Activated T-cell treated with anti-CD3 and anti-CD28 coated beads, Interleukin-2, amount 50 U/mL, for 4 hours (primary cell): ENCODE results near the gene MRPL43. TPM values are rescaled to one million over a fixed set of nuclear protein-coding genes. Genes with fewer than 3 reads are reported as not detected.

Experiments
- ATAC-seq, 2 donors: fragments of 200-7000 bp; cut with Tn5 transposase; one replicate each; pipeline ENCODE4 v1.10.0; 2021
- DNase-seq: peaks from one replicate; pipeline ENCODE4 v3.0.0-alpha.2; 2020
- H3K27me3 Mint-ChIP-seq: one replicate; pipeline ENCODE4 v1.8.0; 2021; ENCODE audit warnings: low read depth, mixed read lengths
- H3K36me3 Mint-ChIP-seq: one replicate; pipeline ENCODE4 v1.8.0; 2022; ENCODE audit warnings: mixed read lengths; ENCODE audit not compliant: insufficient read depth
- H3K4me1 Mint-ChIP-seq: one replicate; pipeline ENCODE4 v1.8.0; 2021; ENCODE audit warnings: low read depth, mixed read lengths
- H3K4me3 Mint-ChIP-seq: one replicate; pipeline ENCODE4 v1.8.0; 2021; ENCODE audit warnings: mild to moderate bottlenecking, moderate library complexity, mixed read lengths
- H3K9me3 Mint-ChIP-seq: one replicate; pipeline ENCODE4 v1.8.0; 2021; ENCODE audit warnings: mixed read lengths
- total RNA-seq, 3 donors: library from RNA; stranded (reverse); gene quantifications; one replicate each; pipeline ENCODE4 v1.2.1, GENCODE V29; 2021

Gene MRPL43
- total RNA-seq, 3 donors from 2014 or later = 68.8 to 76.3 (median 69.3) TPM

DNA sequence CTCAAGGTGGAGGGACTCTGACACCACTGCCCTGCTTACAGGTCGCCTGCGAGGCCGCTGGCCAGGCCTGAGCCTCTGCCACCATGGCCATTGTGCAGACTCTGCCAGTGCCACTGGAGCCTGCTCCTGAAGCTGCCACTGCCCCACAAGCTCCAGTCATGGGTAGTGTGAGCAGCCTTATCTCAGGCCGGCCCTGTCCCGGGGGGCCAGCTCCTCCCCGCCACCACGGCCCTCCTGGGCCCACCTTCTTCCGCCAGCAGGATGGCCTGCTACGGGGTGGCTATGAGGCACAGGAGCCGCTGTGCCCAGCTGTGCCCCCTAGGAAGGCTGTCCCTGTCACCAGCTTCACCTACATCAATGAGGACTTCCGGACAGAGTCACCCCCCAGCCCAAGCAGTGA is 15.2 kb upstream of the MRPL43 start:
- Mint-ChIP-seq H3K27me3 (no peaks in the 10 kb centered on the region), H3K36me3 (peaks cover 7% of the 10 kb centered on the region), H3K4me3 (no peak overlapping the region), H3K4me1 (peaks cover 21% of the 10 kb centered on the region), H3K9me3 (no peaks in the 10 kb centered on the region)
- DNase-seq = no peak
- no peak for ATAC-seq

DNA sequence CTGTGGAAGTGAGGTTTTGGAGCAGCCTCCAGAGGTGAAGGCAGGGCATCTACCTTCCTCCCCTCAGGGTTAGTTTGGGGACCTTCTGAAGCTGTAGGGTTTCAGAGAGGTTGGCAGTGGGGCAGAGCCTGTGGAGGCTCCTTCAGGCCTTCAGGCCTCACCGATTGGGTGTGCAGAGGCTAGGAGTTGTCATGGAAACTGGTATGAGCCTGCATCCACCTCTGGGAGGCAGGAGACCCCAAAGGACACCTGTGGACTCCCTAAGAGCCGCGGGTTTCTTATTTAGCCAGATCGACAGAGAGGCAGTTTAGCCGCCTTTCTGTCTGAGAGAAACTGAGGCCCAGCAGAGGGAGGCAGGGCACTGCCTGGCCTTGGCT is 14.3 kb upstream of the MRPL43 start:
- no peak overlapping the region for H3K4me3 Mint-ChIP-seq
- H3K4me1 Mint-ChIP-seq = peaks cover 23% of the 10 kb centered on the region
- no peaks in the 10 kb centered on the region for H3K27me3 Mint-ChIP-seq
- H3K9me3 Mint-ChIP-seq = no peaks in the 10 kb centered on the region
- ATAC-seq (no peak), DNase-seq (no peak)
- peaks cover 7% of the 10 kb centered on the region for H3K36me3 Mint-ChIP-seq

DNA sequence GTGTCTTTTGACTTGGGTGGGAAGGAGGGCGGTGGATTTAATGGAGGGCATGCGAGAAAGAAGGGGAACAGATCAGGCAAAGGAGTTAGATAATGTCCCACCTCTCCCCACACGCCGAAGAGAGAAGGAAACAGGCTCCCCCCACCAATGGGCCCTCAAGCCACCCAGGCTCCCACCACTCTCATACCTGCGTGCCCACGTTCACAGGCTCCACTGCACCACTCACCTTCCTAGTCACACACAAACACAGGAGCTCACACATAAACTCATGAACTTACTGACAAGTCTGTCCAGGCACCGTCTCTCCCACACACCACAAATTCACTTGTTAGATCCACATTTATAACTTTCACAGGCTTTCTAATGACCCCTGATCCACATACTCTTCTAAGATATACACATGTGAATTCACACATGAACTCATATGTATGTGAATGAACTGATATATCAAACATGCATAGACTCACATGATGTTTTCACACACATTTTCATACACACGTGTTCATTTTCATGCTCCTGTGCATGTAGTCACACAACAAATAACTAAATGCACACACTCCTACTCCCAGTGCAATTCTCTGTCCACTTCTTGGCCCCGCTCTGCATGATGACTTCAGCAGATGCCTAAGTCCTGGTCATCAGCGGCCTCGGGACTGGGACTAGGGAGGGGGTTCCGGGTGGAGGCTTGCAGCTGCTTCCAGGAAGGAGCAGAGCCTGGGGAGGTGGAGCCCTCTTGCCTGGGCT is 13.8 kb upstream of the MRPL43 start:
- H3K9me3 Mint-ChIP-seq = no peaks in the 10 kb centered on the region
- peaks cover 4% of the 10 kb centered on the region for H3K36me3 Mint-ChIP-seq
- ATAC-seq (no peak), DNase-seq (no peak)
- H3K4me3 Mint-ChIP-seq = peak overlapping the region; percentile 81
- peaks cover 29% of the 10 kb centered on the region for H3K4me1 Mint-ChIP-seq
- no peaks in the 10 kb centered on the region for H3K27me3 Mint-ChIP-seq

DNA sequence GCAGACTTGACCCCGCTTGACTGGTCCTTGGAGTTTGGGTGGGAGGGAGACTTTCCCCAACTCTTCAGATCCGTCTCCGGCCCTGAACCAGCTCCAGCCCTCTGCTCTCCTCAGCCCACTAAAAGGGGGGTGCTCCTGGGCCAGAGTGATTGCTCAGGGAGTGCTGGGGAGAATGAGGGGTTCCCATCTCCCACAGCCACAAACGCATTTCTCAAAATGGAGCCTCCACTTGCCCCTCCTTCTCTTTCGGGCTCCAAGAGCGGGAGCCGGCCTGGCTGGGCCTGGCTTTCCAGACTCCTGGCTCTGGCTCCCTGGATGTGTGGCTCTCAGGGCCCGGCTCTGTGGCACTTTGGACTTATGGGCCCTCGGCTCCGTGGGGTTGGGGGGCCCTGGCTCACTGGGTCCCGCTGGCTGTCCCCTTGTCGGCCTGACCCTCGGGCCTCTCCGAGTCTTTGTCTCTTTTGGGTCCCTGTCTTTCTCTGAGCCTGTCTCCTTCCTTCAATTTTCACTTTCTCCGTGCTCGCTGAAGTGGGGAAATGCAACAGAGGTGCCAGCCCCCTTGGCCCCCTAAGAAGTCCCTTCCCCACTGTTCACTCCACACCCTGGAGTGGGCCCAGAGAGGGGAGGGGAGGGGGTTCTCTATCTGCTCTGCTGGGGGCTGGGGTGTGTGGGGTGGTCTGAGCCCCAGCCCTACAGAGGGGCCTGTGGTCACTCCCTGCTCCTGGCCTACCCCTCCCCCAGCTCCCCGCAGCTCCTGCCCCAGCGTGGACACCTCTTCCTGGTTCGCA is 13.0 kb upstream of the MRPL43 start:
- H3K27me3 Mint-ChIP-seq = no peaks in the 10 kb centered on the region
- DNase-seq (no peak), ATAC-seq (no peak)
- peaks cover 32% of the 10 kb centered on the region for H3K4me1 Mint-ChIP-seq
- no peaks in the 10 kb centered on the region for H3K9me3 Mint-ChIP-seq
- H3K4me3 Mint-ChIP-seq = peak overlapping the region; percentile 81
- peaks cover 4% of the 10 kb centered on the region for H3K36me3 Mint-ChIP-seq

DNA sequence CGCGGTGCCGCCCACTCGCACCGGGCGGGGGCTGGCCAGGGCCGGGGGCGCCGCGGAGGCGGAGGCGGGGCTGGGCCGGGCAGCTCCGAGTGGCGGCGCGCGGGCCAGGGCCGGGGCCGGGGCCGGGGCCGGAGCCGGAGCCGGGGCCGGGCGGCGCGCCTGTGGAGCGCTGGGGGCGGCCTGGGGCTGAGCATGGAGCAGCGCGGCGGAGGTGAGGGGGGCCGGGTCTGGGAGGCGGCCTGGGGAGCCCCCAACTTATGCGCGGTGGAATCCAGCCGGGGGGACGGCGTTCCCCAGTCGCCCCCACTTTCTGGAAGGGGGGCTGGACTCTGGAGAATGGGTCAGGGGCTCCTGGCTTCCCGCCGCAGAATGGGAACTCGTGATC is 12.4 kb upstream of the MRPL43 start, which contains the start of gene LZTS2:
LZTS2 (plus strand) TSS at position 67 of the 385 bp plus-strand sequence. CDS start 2,731 bp downstream, outside the sequence.
- peaks cover 32% of the 10 kb centered on the region for H3K4me1 Mint-ChIP-seq
- peaks cover 3% of the 10 kb centered on the region for H3K36me3 Mint-ChIP-seq
- peak within 1 kb of the TSS; percentile 87 for H3K4me3 Mint-ChIP-seq
- no peaks in the 10 kb centered on the region for H3K9me3 Mint-ChIP-seq
- DNase-seq (no peak), ATAC-seq (no peak)
- H3K27me3 Mint-ChIP-seq = no peaks in the 10 kb centered on the region

DNA sequence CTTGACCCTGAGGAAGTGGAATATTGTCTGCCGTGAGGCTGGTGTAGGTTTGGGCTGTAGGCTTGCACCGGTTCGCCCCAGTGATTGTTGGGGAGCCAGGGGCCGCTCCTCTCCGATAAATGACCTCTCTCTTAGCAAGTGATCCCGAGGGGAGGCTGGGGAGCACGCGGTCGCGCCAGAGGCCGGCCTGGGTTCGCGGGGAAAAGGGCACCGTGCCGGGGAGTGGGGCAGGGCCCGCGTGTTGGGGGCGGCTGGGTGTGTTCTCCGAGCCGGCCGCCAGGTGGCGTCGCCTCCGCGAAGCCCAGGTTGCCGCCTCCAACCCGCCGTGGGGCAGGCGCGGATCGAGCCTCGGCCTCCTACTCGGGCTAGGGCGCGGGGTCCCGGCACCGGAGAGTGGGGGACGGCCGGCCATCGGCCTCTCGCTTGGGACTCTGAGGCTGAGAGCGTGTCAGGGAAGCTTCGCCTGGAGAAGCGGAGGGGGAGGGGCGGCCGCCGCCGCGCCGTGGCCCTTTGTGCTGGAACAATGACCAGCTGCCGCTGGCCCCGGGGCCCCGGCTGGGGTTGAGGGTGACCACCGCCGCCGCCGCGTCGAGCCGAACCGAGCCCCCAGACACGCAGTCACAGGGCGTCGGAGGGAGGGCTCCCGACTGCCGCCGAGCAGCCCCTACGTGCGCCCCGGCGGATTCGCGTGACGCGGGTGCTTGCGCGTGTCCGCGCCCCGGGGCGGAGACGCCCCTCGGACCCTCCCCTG is 11.9 kb upstream of the MRPL43 start:
- Mint-ChIP-seq H3K36me3 (peaks cover 9% of the 10 kb centered on the region), H3K9me3 (no peaks in the 10 kb centered on the region), H3K4me3 (peak overlapping the region; percentile 87), H3K4me1 (peaks cover 32% of the 10 kb centered on the region), H3K27me3 (no peaks in the 10 kb centered on the region)
- DNase-seq (peak; percentile 78), ATAC-seq (peak; percentile 67 to 73)

DNA sequence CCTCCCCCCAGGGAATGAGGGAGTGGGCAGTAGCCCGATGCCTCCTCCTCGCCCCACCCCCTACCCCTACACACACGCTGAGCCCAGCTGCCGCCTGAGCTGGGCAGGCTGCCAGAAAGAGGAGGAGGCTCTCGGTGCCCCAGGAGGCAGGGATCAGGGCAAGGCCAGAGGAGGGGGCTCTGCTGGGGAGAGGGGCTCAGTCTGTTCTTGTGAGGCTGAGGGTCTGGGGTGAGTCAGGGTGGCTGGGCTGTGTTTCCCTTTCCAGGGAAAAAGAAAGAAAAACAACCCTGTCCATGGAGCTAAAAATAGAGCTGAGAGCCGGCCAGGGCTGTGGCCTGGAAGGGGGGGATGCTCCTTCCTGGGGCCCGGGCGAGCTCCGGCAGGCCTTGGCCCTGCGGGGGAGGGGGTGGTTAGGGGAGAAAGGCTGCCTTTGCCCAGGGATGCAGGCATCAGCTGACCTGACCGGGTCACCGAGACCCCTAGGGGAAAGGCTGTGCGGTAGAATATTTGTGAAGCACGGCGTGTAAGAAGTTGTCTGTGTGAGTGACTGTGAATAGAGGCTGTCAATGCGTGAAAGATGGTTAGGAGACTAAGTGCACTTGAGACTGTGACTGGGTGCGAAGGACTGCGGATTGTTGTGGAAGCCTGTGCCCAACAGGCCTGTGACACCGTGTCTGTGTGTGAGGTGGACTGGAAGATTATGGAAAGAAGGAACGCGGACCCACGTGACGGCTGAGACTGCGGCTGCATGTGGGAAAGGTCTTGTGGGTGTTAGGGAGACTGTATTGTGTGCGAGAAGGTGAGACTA is 11.1 kb upstream of the MRPL43 start:
- H3K4me3 Mint-ChIP-seq = peak overlapping the region; percentile 87
- peak; percentile 22 to 25 for ATAC-seq

DNA sequence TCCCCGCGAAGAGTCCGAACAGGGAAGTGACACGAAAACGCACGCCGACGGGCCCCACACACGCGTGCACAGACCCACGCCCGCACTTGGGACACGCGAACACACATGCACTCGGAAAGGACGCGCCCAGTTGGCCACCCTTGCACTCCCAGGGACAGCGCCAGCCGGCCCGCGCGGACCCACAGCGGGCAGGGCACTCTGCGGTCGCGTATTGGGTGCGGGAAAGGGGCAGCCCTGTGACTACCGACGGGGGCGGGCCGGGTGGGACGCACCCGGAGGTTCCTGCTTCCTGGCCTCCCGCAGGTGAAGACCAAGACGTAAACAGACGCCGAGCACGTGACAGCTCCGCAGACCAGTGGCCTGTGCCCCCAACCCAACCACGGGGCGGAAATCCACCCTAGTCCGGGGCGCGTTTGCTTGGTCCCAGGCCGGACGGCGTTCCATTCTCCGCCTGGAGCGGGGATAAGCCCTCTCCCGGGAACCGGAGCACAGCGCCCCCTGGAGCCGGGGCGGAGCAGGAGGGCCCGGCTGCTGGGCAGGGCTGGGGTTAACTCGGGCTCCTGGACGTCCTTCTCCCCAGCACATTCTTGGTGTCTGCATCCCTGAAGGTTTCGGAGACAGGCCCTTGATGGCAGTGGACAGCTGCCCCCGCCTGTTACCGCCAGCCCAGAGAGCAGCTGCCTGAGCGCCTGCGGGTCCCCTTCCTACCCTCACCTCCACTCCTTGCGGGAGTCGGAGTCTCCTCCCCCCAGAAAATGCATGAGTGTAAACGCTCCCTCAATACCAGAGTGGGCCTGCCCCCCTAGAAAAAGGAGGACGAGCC is 10.3 kb upstream of the MRPL43 start:
- peak; percentile 63 for DNase-seq
- Mint-ChIP-seq H3K4me3 (peak overlapping the region; percentile 87), H3K27me3 (no peaks in the 10 kb centered on the region), H3K4me1 (peaks cover 32% of the 10 kb centered on the region), H3K9me3 (no peaks in the 10 kb centered on the region), H3K36me3 (peaks cover 18% of the 10 kb centered on the region)
- ATAC-seq = peak; percentile 49 to 52

More for the DNA sequence above, 11.1 kb upstream of the MRPL43 start:
- Mint-ChIP-seq H3K36me3 (peaks cover 13% of the 10 kb centered on the region), H3K9me3 (no peaks in the 10 kb centered on the region), H3K27me3 (no peaks in the 10 kb centered on the region), H3K4me1 (peaks cover 32% of the 10 kb centered on the region)
- DNase-seq = peak; percentile 60

DNA sequence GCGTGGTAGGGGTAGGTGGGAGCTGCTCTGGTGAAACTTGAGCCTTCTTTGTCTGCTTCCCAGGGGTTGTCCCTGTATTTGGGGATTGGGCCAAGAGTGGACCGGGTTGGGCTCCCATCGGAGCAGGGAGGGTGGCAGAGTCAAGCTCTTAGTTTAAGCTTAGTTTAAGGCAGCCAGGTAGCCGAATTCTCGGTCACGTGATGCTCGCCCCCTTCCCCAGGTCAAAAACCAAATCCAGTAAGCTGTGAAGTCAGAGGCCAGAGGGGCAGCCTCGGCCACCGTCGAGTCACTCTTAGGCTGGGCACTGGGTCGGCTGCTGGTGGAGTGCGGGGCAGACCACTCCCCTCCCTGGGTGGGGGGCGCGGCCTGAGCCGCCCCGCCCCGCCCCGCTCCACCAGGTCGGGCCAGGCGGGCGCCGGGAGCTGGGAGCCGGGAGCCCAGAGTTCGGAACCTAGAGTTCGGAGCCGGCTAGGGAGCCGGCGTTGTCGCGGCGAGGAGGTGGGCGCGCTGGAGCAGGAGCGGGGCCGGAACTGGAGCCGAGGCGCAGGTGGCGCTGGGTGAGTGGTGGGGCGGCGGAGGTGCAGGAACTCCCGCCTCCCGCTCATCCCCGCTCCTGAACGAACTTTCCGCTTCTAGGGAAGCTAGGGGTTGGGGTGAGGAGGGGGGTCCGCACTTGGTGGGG is 9.5 kb upstream of the MRPL43 start:
- DNase-seq (peak; percentile 23), ATAC-seq (peak; percentile 15 to 26)
- no peaks in the 10 kb centered on the region for H3K9me3 Mint-ChIP-seq
- H3K36me3 Mint-ChIP-seq = peaks cover 18% of the 10 kb centered on the region
- H3K4me1 Mint-ChIP-seq = peaks cover 32% of the 10 kb centered on the region
- no peaks in the 10 kb centered on the region for H3K27me3 Mint-ChIP-seq
- H3K4me3 Mint-ChIP-seq = peak overlapping the region; percentile 87

DNA sequence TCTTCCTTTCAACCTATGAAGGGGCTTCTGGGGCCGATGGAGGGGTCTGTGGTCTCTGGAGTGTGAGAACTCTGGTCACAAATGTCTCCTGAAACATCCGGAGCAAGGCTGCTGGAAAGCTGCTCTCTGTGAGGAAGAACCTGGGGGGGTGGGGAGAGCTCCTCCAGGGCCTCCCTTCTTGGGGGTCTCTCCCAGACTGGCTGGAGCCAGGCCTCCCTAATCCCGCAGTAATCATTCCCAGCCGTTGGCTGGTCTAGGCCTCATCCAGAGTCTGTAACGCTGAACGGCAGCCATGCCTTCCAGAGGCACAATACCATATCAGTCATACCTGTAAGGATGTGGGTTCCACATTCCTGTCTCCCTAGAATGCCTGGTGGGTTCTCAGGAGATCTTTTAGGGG is 7.9 kb upstream of the MRPL43 start:
- Mint-ChIP-seq H3K27me3 (no peaks in the 10 kb centered on the region), H3K4me1 (peaks cover 33% of the 10 kb centered on the region), H3K4me3 (peak overlapping the region; percentile 19), H3K9me3 (no peaks in the 10 kb centered on the region), H3K36me3 (peaks cover 29% of the 10 kb centered on the region)
- DNase-seq (no peak), ATAC-seq (no peak)

DNA sequence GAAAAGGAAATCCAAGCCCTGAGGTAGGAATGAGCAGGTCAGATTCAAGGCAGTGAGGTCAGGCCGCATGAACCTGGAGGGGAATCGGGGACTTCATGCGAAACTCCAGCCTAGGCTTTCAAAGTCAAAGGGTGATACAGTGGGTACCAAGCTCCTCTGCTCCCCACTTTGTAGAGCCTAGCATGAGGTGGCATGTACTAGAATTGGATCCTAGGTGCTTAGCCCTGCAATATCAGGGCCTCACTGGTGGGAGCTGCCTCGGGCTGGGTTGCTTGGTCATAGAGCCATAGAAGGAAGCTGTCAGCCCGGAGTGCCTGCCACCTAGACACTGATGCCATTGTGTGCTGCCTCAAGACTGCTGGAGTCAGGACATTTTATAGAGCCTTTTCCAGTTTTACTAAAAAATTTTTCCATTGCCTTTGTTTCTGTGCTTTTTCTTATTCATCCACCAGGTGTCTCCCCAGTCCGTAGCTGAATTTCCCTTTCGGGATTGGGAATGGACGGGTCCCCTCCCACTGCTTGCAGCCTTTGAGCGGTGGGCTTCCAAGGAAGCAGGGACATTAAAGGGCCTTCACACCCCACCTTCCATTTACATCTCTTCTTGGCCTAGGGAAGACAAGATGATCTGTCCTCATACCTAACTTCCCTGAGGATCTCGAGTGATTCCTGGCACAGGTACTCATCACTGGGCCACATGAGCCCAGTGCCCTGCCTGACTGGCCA is 6.8 kb upstream of the MRPL43 start:
- no peak for ATAC-seq
- H3K9me3 Mint-ChIP-seq = no peaks in the 10 kb centered on the region
- H3K27me3 Mint-ChIP-seq = no peaks in the 10 kb centered on the region
- peaks cover 35% of the 10 kb centered on the region for H3K36me3 Mint-ChIP-seq
- peaks cover 37% of the 10 kb centered on the region for H3K4me1 Mint-ChIP-seq
- no peak for DNase-seq
- H3K4me3 Mint-ChIP-seq = no peak overlapping the region

DNA sequence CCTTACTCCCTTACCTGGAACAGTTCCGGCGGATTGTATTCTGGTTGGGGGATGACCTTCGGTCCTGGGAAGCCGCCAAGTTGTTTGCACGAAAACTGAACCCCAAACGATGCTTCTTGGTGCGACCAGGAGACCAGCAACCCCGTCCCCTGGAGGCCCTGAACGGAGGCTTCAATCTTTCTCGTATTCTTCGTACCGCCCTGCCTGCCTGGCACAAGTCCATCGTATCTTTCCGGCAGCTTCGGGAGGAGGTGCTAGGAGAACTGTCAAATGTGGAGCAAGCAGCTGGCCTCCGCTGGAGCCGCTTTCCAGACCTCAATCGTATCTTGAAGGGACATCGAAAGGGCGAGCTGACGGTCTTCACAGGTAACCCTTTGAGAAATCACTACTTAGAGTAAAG is 1.8 kb upstream of the MRPL43 start:
- Mint-ChIP-seq H3K9me3 (no peaks in the 10 kb centered on the region), H3K4me1 (peaks cover 37% of the 10 kb centered on the region), H3K36me3 (peaks cover 35% of the 10 kb centered on the region), H3K27me3 (no peaks in the 10 kb centered on the region), H3K4me3 (peak overlapping the region; percentile 90)
- DNase-seq (no peak), ATAC-seq (no peak)
